C4-2B (cell line): Measurements from ENCODE around the gene SND1.

ENCODE experiments used
- ZFX ChIP-seq: fragments of 450-650 bp; IDR thresholded peaks from 2 replicates; pipeline ENCODE4 v1.6.1; 2017
- TF ChIP-seq, protein P1 (sequence below): fragments of 450-650 bp; conservative IDR thresholded peaks from 2 replicates; pipeline ENCODE4 v1.5.1; 2017; ENCODE audit warnings: mild to moderate bottlenecking

DNA sequence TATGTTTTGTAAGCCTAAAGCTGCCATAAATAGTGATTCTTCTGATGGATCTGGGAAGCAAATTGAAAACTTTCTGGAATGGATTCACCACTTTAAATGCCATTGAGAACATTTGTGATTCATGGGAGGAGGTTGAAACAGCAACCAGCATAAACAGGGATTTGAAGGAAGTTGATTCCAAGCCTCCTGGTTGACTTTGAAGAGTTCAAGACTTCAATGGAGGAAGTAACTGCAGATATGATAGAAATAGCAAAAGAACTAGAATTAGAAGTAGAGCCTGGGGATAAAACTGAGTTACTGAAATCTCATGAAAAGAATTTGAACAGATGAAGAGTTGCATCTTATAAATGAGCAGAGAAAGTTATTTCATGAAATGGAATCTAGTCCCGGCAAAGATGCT, 280.1 kb downstream of the SND1 start:
- TF ChIP-seq, protein P1, sequence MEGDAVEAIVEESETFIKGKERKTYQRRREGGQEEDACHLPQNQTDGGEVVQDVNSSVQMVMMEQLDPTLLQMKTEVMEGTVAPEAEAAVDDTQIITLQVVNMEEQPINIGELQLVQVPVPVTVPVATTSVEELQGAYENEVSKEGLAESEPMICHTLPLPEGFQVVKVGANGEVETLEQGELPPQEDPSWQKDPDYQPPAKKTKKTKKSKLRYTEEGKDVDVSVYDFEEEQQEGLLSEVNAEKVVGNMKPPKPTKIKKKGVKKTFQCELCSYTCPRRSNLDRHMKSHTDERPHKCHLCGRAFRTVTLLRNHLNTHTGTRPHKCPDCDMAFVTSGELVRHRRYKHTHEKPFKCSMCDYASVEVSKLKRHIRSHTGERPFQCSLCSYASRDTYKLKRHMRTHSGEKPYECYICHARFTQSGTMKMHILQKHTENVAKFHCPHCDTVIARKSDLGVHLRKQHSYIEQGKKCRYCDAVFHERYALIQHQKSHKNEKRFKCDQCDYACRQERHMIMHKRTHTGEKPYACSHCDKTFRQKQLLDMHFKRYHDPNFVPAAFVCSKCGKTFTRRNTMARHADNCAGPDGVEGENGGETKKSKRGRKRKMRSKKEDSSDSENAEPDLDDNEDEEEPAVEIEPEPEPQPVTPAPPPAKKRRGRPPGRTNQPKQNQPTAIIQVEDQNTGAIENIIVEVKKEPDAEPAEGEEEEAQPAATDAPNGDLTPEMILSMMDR, result no peak
- TF ChIP-seq ZFX, result no peak
